HEK293 (cell line): ENCODE results near the gene RIMS4.

Experiments
- CTCF ChIA-PET: fragments of 350-600 bp; formaldehyde crosslinking; extraction: SDS; loops from one replicate; lab custom pipeline; 2021; ENCODE audit warnings: antibody characterized with exemption; lab: Yijun Ruan, JAX
- POLR2A ChIA-PET: fragments of 300-600 bp; formaldehyde crosslinking; extraction: SDS; loops from one replicate; lab custom pipeline; 2020; ENCODE audit warnings: antibody characterized with exemption, inconsistent platforms; lab: Yijun Ruan, JAX
- H3K27ac ChIP-seq: fragments of 200-500 bp; sonication (Bioruptor generic); 2 replicates; pipeline ENCODE4 v1.5.1; 2014; ENCODE audit warnings: low read depth, low read length, control low read depth, inconsistent platforms; ENCODE audit errors: extremely low read depth
- H3K36me3 ChIP-seq, 2 experiments: fragments of 200-500 bp in 1 of 2; sonication (Bioruptor generic) in 1 of 2; 1 replicate in 1 of 2; 2 replicates in 1 of 2; pipeline ENCODE4 v1.5.1; 2014 to 2017; ENCODE audit warnings: inconsistent platforms in 2 of 2, low read length in 2 of 2; ENCODE audit not compliant: control insufficient read depth in 2 of 2, insufficient read depth in 1 of 2
- H3K4me1 ChIP-seq: fragments of 200-500 bp; sonication (Bioruptor generic); 2 replicates; pipeline ENCODE4 v1.5.1; 2014; ENCODE audit warnings: mild to moderate bottlenecking, low read length, inconsistent platforms; ENCODE audit not compliant: control insufficient read depth, insufficient read depth
- H3K4me3 ChIP-seq: 2 replicates; pipeline ENCODE4 v1.5.1; 2011; ENCODE audit warnings: low read depth, mild to moderate bottlenecking, control low read depth, low read length, moderate library complexity
- H3K9me3 ChIP-seq: fragments of 200-500 bp; sonication (Bioruptor generic); 2 replicates; pipeline ENCODE4 v1.5.1; 2014; ENCODE audit warnings: low read depth, low read length, inconsistent platforms; ENCODE audit not compliant: control insufficient read depth, insufficient read depth
- BCL11B ChIP-seq: fragments of 450-650 bp; formaldehyde crosslinking; IDR thresholded peaks from 2 replicates; pipeline ENCODE4 v1.5.1; 2016; ENCODE audit warnings: low read depth, missing biosample characterization, missing genetic modification characterization
- GLIS2 ChIP-seq: fragments of 450-650 bp; formaldehyde crosslinking; IDR thresholded peaks from 2 replicates; pipeline ENCODE4 v1.5.1; 2016; ENCODE audit warnings: missing biosample characterization, missing genetic modification characterization
- MZF1 ChIP-seq: fragments of 450-650 bp; formaldehyde crosslinking; IDR thresholded peaks from 2 replicates; pipeline ENCODE4 v1.5.1; 2017; ENCODE audit warnings: missing biosample characterization, missing genetic modification characterization, borderline replicate concordance
- REPIN1 ChIP-seq: fragments of 450-650 bp; formaldehyde crosslinking; IDR thresholded peaks from 2 replicates; pipeline ENCODE4 v1.5.1; 2017; ENCODE audit warnings: missing biosample characterization, missing genetic modification characterization, low read depth
- WT1 ChIP-seq: fragments of 450-650 bp; formaldehyde crosslinking; IDR thresholded peaks from 2 replicates; pipeline ENCODE4 v1.5.1; 2016; ENCODE audit warnings: missing biosample characterization, missing genetic modification characterization
- YY2 ChIP-seq: fragments of 450-650 bp; formaldehyde crosslinking; IDR thresholded peaks from 2 replicates; pipeline ENCODE4 v1.5.1; 2016; ENCODE audit warnings: missing biosample characterization, missing genetic modification characterization
- ZBTB1 ChIP-seq: fragments of 450-650 bp; formaldehyde crosslinking; IDR thresholded peaks from 2 replicates; pipeline ENCODE4 v1.5.1; 2016; ENCODE audit warnings: missing biosample characterization, missing genetic modification characterization
- ZBTB48 ChIP-seq: fragments of 450-650 bp; formaldehyde crosslinking; IDR thresholded peaks from 2 replicates; pipeline ENCODE4 v1.5.1; 2016; ENCODE audit warnings: missing biosample characterization, missing genetic modification characterization
- ZFP3 ChIP-seq: fragments of 450-650 bp; formaldehyde crosslinking; IDR thresholded peaks from 2 replicates; pipeline ENCODE4 v1.5.1; 2016; ENCODE audit warnings: low read depth, missing biosample characterization, missing genetic modification characterization
- ZNF138 ChIP-seq: fragments of 450-650 bp; formaldehyde crosslinking; IDR thresholded peaks from 2 replicates; pipeline ENCODE4 v1.5.1; 2016; ENCODE audit warnings: missing biosample characterization, missing genetic modification characterization, borderline replicate concordance
- ZNF146 ChIP-seq: fragments of 450-650 bp; formaldehyde crosslinking; IDR thresholded peaks from 2 replicates; pipeline ENCODE4 v1.5.1; 2016; ENCODE audit warnings: missing biosample characterization, missing genetic modification characterization
- ZNF175 ChIP-seq: fragments of 450-650 bp; formaldehyde crosslinking; IDR thresholded peaks from 2 replicates; pipeline ENCODE4 v1.5.1; 2016; ENCODE audit warnings: missing biosample characterization, missing genetic modification characterization
- ZNF223 ChIP-seq: fragments of 450-650 bp; formaldehyde crosslinking; IDR thresholded peaks from 2 replicates; pipeline ENCODE4 v1.5.1; 2016; ENCODE audit warnings: missing biosample characterization, missing genetic modification characterization
- ZNF341 ChIP-seq: fragments of 450-650 bp; formaldehyde crosslinking; IDR thresholded peaks from 2 replicates; pipeline ENCODE4; 2016; ENCODE audit warnings: low read depth, missing biosample characterization, missing genetic modification characterization
- ZNF473 ChIP-seq: fragments of 450-650 bp; formaldehyde crosslinking; IDR thresholded peaks from 2 replicates; pipeline ENCODE4 v1.5.1; 2017; ENCODE audit warnings: missing biosample characterization, missing genetic modification characterization
- ZNF561 ChIP-seq: fragments of 450-650 bp; IDR thresholded peaks from 2 replicates; pipeline ENCODE4 v1.5.1; 2018; ENCODE audit warnings: missing biosample characterization, missing genetic modification characterization, borderline replicate concordance
- ZNF777 ChIP-seq: fragments of 450-650 bp; formaldehyde crosslinking; IDR thresholded peaks from 2 replicates; pipeline ENCODE4 v1.5.1; 2017; ENCODE audit warnings: missing biosample characterization, missing genetic modification characterization, borderline replicate concordance
- ZNF785 ChIP-seq: fragments of 450-650 bp; formaldehyde crosslinking; IDR thresholded peaks from 2 replicates; pipeline ENCODE4 v1.5.1; 2016; ENCODE audit warnings: missing biosample characterization, missing genetic modification characterization
- ZNF830 ChIP-seq: fragments of 450-650 bp; IDR thresholded peaks from 2 replicates; pipeline ENCODE4 v1.5.0; 2018; ENCODE audit warnings: missing biosample characterization, missing genetic modification characterization, low read depth, mild to moderate bottlenecking, moderate library complexity
- TF ChIP-seq, protein P1 (sequence below): fragments of 450-650 bp; IDR thresholded peaks from 2 replicates; pipeline ENCODE4 v1.5.1; 2018; ENCODE audit warnings: missing biosample characterization, missing genetic modification characterization
- TF ChIP-seq, protein P2 (sequence below): fragments of 450-650 bp; formaldehyde crosslinking; IDR thresholded peaks from 2 replicates; pipeline ENCODE4 v1.5.1; 2017; ENCODE audit warnings: missing biosample characterization, missing genetic modification characterization
- TF ChIP-seq, protein P3 (sequence below): fragments of 450-650 bp; formaldehyde crosslinking; IDR thresholded peaks from 2 replicates; pipeline ENCODE4 v1.5.1; 2016; ENCODE audit warnings: missing biosample characterization, missing genetic modification characterization

Gene RIMS4

DNA sequence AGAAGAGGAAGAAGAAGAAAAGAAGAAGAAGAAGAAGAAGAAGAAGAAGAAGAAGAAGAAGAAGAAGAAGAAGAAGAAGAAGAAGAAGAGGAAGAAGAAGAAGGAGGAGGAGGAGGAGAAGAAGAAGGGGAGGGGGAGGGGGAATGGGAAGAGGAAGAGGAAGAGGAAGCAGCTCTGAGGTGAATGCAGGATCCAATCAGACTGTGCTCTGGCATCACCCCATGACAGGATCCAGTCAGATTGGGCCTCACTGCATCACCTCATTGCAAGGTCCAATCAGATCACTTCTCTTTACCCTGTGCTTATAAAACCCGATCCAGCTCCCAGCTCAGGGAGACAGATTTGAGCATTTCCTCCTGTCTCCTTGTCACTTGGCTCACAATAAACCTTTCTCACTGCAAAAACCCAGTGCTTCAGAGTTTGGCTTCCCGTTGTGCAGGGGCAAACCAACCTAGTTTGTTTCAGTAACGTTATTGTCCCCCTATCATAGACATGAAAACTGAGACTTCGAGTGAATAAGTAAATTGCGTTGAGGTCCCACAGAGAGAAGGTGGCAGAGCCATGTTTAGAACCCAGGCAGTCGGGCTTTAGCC is 46.6 kb upstream of the RIMS4 start (continued):
- TF ChIP-seq WT1 (tag by site-specific recombination) (no peak), ZNF175 (tag by site-specific recombination) (no peak), ZNF830 (tag by site-specific recombination) (no peak), ZFP3 (tag by site-specific recombination) (no peak)
- TF ChIP-seq, protein P1, sequence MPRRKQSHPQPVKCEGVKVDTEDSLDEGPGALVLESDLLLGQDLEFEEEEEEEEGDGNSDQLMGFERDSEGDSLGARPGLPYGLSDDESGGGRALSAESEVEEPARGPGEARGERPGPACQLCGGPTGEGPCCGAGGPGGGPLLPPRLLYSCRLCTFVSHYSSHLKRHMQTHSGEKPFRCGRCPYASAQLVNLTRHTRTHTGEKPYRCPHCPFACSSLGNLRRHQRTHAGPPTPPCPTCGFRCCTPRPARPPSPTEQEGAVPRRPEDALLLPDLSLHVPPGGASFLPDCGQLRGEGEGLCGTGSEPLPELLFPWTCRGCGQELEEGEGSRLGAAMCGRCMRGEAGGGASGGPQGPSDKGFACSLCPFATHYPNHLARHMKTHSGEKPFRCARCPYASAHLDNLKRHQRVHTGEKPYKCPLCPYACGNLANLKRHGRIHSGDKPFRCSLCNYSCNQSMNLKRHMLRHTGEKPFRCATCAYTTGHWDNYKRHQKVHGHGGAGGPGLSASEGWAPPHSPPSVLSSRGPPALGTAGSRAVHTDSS: peak; percentile 94

DNA sequence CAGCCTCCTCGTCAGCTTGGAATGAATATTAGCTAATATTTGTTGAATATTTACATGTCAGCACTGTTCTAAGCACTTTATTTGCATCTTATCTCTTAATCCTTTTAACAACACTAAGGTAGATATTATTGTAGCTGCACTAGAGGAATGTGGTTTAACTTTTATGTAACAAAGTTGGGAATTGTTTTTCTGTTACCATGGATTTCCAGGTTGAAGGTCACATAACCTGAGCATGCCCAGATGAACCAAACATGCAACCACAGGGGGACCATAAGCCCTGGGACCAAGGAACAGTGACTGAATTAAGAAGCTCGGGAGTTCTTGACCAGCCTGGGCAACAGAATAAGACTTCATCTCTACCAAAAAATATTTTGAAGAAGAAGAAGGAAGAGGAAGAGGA is 46.1 kb upstream of the RIMS4 start:
- ChIA-PET CTCF (interaction anchor here (0.6 to 0.7 kb wide), 4 partner anchors 19 to 1818 kb away, joined by 3 to 7 read pairs (median 4); no protein-coding TSS in a partner anchor), POLR2A (interaction anchor here (0.5 kb wide), 1 partner anchor 42 kb away, joined by 4 read pairs; no protein-coding TSS in a partner anchor)

DNA sequence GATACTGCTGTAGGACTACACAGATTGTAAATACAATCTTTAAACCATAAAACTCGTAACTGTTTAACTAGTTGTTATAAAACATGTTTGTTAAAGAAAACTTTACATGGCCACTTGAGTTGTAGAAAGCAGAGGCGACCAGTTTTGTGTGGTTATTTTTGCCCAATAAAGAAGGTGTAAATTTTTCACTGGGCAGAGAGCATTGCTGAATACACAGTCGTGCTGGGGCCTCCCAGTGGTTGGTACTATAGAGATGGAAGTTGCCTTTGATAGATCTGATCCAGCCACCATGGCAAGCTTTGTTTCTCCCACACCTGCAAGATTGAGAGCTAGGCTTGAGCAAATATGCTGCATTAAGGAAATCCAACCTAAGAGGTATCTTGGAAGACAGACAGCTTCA is 41.2 kb upstream of the RIMS4 start:
- CTCF ChIA-PET: no interaction called here
- Histone ChIP-seq H3K4me3 (no peak overlapping the region), H3K9me3 (no peaks in the 10 kb centered on the region), H3K4me1 (no peaks in the 10 kb centered on the region), H3K36me3 (no peaks in the 10 kb centered on the region), H3K27ac (no peak overlapping the region)
- TF ChIP-seq ZNF175 (tag by site-specific recombination): no peak
- POLR2A ChIA-PET: no interaction called here

More for the DNA sequence above, 46.1 kb upstream of the RIMS4 start:
- Histone ChIP-seq H3K36me3 (no peaks in the 10 kb centered on the region), H3K9me3 (no peaks in the 10 kb centered on the region), H3K27ac (no peak overlapping the region), H3K4me1 (no peaks in the 10 kb centered on the region), H3K4me3 (no peak overlapping the region)
- TF ChIP-seq ZNF785 (tag by site-specific recombination) (no peak), GLIS2 (tag by site-specific recombination) (no peak), BCL11B (tag by site-specific recombination) (no peak), ZNF146 (tag by site-specific recombination) (no peak), ZNF138 (tag by site-specific recombination) (no peak), ZNF473 (tag by site-specific recombination) (no peak), ZBTB48 (tag by site-specific recombination) (no peak), MZF1 (no peak), ZBTB1 (tag by site-specific recombination) (no peak), REPIN1 (no peak), ZNF341 (tag by site-specific recombination) (no peak), ZNF777 (tag by site-specific recombination) (no peak), YY2 (tag by site-specific recombination) (no peak), ZNF561 (tag by site-specific recombination) (no peak), ZNF223 (tag by site-specific recombination) (no peak)
- TF ChIP-seq, protein P2, sequence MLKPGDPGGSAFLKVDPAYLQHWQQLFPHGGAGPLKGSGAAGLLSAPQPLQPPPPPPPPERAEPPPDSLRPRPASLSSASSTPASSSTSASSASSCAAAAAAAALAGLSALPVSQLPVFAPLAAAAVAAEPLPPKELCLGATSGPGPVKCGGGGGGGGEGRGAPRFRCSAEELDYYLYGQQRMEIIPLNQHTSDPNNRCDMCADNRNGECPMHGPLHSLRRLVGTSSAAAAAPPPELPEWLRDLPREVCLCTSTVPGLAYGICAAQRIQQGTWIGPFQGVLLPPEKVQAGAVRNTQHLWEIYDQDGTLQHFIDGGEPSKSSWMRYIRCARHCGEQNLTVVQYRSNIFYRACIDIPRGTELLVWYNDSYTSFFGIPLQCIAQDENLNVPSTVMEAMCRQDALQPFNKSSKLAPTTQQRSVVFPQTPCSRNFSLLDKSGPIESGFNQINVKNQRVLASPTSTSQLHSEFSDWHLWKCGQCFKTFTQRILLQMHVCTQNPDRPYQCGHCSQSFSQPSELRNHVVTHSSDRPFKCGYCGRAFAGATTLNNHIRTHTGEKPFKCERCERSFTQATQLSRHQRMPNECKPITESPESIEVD (tag by site-specific recombination): no peak
- TF ChIP-seq, protein P3, sequence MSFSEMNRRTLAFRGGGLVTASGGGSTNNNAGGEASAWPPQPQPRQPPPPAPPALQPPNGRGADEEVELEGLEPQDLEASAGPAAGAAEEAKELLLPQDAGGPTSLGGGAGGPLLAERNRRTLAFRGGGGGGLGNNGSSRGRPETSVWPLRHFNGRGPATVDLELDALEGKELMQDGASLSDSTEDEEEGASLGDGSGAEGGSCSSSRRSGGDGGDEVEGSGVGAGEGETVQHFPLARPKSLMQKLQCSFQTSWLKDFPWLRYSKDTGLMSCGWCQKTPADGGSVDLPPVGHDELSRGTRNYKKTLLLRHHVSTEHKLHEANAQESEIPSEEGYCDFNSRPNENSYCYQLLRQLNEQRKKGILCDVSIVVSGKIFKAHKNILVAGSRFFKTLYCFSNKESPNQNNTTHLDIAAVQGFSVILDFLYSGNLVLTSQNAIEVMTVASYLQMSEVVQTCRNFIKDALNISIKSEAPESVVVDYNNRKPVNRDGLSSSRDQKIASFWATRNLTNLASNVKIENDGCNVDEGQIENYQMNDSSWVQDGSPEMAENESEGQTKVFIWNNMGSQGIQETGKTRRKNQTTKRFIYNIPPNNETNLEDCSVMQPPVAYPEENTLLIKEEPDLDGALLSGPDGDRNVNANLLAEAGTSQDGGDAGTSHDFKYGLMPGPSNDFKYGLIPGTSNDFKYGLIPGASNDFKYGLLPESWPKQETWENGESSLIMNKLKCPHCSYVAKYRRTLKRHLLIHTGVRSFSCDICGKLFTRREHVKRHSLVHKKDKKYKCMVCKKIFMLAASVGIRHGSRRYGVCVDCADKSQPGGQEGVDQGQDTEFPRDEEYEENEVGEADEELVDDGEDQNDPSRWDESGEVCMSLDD (tag by site-specific recombination): no peak
